CD14-positive monocyte (primary cell): ENCODE measurements around the gene BRCA2. TPM values are rescaled to one million over a fixed set of nuclear protein-coding genes. Genes with fewer than 3 reads are reported as not detected.

Experiments used
- DNase-seq, 3 donors: peaks; one replicate each; pipeline ENCODE4 v3.0.0-alpha.2; 2011 to 2022
- H2AFZ ChIP-seq: 2 replicates; pipeline ENCODE4 v1.6.0; 2012; ENCODE audit warnings: mild to moderate bottlenecking, low read depth, low read length, inconsistent platforms; ENCODE audit not compliant: insufficient read depth, poor library complexity, severe bottlenecking
- H3K27ac ChIP-seq, 2 donors: 1 replicate in 1 of 2; 2 replicates in 1 of 2; pipeline ENCODE4 v1.5.1; 2012 to 2013; ENCODE audit warnings: low read length in 2 of 2, control low read depth in 1 of 2, inconsistent platforms in 1 of 2, low read depth in 1 of 2, mild to moderate bottlenecking in 1 of 2
- H3K27me3 ChIP-seq, 2 donors: one replicate each; pipeline versions ENCODE4 v1.6.0 to v1.6.1; 2011 to 2013; ENCODE audit warnings: low read length in 2 of 2; ENCODE audit not compliant: control insufficient read depth in 2 of 2, insufficient read depth in 2 of 2
- H3K36me3 ChIP-seq, 2 donors: replicated peaks in 1 of 2; 1 replicate in 1 of 2; 2 replicates in 1 of 2; pipeline versions ENCODE4 v1.5.1 to v1.6.1; 2012 to 2013; ENCODE audit warnings: low read length in 2 of 2, control low read depth in 1 of 2, inconsistent platforms in 1 of 2, mild to moderate bottlenecking in 1 of 2; ENCODE audit not compliant: insufficient read depth in 2 of 2, control insufficient read depth in 1 of 2
- H3K4me1 ChIP-seq, 2 donors: 1 replicate in 1 of 2; 2 replicates in 1 of 2; pipeline versions ENCODE4 v1.5.1 to v1.6.1; 2012 to 2013; ENCODE audit warnings: low read length in 2 of 2, control low read depth in 1 of 2, inconsistent platforms in 1 of 2, mild to moderate bottlenecking in 1 of 2, moderate library complexity in 1 of 2; ENCODE audit not compliant: insufficient read depth in 2 of 2, control insufficient read depth in 1 of 2
- H3K4me2 ChIP-seq: replicated peaks from 2 replicates; pipeline ENCODE3; 2012; ENCODE audit warnings: low read length, moderate library complexity, mild to moderate bottlenecking; ENCODE audit not compliant: poor library complexity, severe bottlenecking; ENCODE audit errors: extremely low read depth
- H3K4me3 ChIP-seq, 3 experiments: fragments of 200-600 bp in 1 of 3; sonication (generic) in 1 of 3; replicated peaks in 1 of 3; 1 replicate in 2 of 3; 2 replicates in 1 of 3; pipeline ENCODE4 v1.5.1; 2011 to 2013; ENCODE audit warnings: low read length in 3 of 3, mild to moderate bottlenecking in 3 of 3, control low read depth in 2 of 3, low read depth in 2 of 3, inconsistent platforms in 1 of 3, moderate library complexity in 1 of 3
- H3K79me2 ChIP-seq: 2 replicates; pipeline ENCODE4 v1.6.0; 2012; ENCODE audit warnings: mild to moderate bottlenecking, control low read depth, inconsistent platforms, low read length, moderate library complexity; ENCODE audit not compliant: insufficient read depth
- H3K9ac ChIP-seq: 2 replicates; pipeline ENCODE4 v1.6.0; 2017; ENCODE audit warnings: low read length, mild to moderate bottlenecking; ENCODE audit not compliant: insufficient read depth, poor library complexity, severe bottlenecking
- H3K9me3 ChIP-seq, 2 donors: replicated peaks in 1 of 2; 1 replicate in 1 of 2; 2 replicates in 1 of 2; pipeline versions ENCODE4 v1.5.1 to v1.6.1; 2012 to 2013; ENCODE audit warnings: low read length in 2 of 2, control low read depth in 1 of 2; ENCODE audit not compliant: control insufficient read depth in 1 of 2, insufficient read depth in 1 of 2
- H4K20me1 ChIP-seq: 2 replicates; pipeline ENCODE4 v1.6.0; 2012; ENCODE audit warnings: mild to moderate bottlenecking, low read length, control low read depth, moderate library complexity; ENCODE audit not compliant: insufficient read depth
- H3K27ac Mint-ChIP-seq, 7 donors: one replicate each; pipeline ENCODE4 v1.8.0; 2020; ENCODE audit warnings: mild to moderate bottlenecking in 7 of 7, mixed read lengths in 7 of 7, moderate library complexity in 6 of 7, inconsistent platforms in 2 of 7
- H3K27me3 Mint-ChIP-seq, 3 donors: one replicate each; pipeline ENCODE4 v1.8.0; 2021 to 2022; ENCODE audit warnings: low read depth in 3 of 3, mild to moderate bottlenecking in 3 of 3, mixed read lengths in 3 of 3, moderate library complexity in 3 of 3, inconsistent platforms in 1 of 3
- H3K36me3 Mint-ChIP-seq, 2 donors: one replicate each; pipeline ENCODE4 v1.8.0; 2020; ENCODE audit warnings: mixed read lengths in 2 of 2, inconsistent platforms in 1 of 2, mild to moderate bottlenecking in 1 of 2
- H3K4me1 Mint-ChIP-seq: one replicate; pipeline ENCODE4 v1.8.0; 2020; ENCODE audit warnings: mild to moderate bottlenecking, mixed read lengths
- H3K4me3 Mint-ChIP-seq, 2 donors: one replicate each; pipeline ENCODE4 v1.8.0; 2020; ENCODE audit warnings: mild to moderate bottlenecking in 2 of 2, mixed read lengths in 2 of 2, moderate library complexity in 1 of 2
- H3K9me3 Mint-ChIP-seq, 7 donors: one replicate each; pipeline ENCODE4 v1.8.0; 2020 to 2022; ENCODE audit warnings: mixed read lengths in 7 of 7, mild to moderate bottlenecking in 6 of 7, moderate library complexity in 6 of 7, inconsistent platforms in 2 of 7
- CTCF ChIP-seq: fragments of 200-600 bp; IDR thresholded peaks from one replicate; pipeline ENCODE4 v1.8.0; 2022; ENCODE audit warnings: antibody characterized with exemption, mild to moderate bottlenecking
- WGBS: methylation state at CpG from one replicate; pipeline ENCODE4 v1.1.5; 2013; ENCODE audit warnings: missing lambda C conversion rate; ENCODE audit not compliant: insufficient coverage; 5-methylcytosine and 5-hydroxymethylcytosine counted together
- intact Hi-C, 2 donors: fragments of 100-400 bp; cut with micrococcal nuclease; formaldehyde crosslinking; loops; one replicate each; pipeline versions ENCODE4 v1.15.0 to v1.15.1; 2023
- polyA plus RNA-seq, 3 donors: library from polyadenylated mRNA; depleted of rRNA in 1 of 3; unstranded in 2 of 3; stranded (reverse) in 1 of 3; fragments of 300-500 nt in 2 of 3; fragments of >200 nt in 1 of 3; fragmentation: Illumina TruSeq in 2 of 3; gene quantifications; 1 replicate in 2 of 3; 2 replicates in 1 of 3; pipeline ENCODE4 v1.2.3, GENCODE V29; 2012 to 2021

The BRCA2 gene
- polyA plus RNA-seq, 3 donors: 0.32 to 0.36 (median 0.36) TPM

DNA sequence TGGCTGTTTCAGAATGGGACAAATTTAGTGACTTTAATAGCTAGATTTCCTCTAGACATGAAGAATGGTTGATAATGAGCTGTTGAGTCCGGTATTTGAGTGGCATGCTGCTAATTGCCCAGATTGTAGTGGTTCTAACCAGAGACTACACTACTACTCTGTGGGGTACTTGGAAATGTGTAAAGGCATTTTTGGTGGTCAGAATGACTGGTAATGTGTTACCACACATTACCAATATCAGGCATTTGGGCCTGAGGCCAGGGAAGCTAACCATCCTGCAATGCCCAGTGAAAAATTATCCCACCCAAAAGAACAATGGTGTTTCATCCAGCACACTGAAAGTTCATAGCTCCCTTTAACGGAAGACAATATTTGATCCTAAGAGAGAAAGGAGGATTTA, 130.2 kb downstream of the BRCA2 start:
- Mint-ChIP-seq H3K27me3 (no peaks in the 10 kb centered on the region), H3K9me3 (no peaks in the 10 kb centered on the region), H3K27ac (peak overlapping the region in 1 of 7 donors; percentile 34), H3K4me3 (no peak overlapping the region), H3K4me1 (peaks cover 48% of the 10 kb centered on the region), H3K36me3 (no peaks in the 10 kb centered on the region)
- H3K27me3 ChIP-seq: no peaks in the 10 kb centered on the region
- TF ChIP-seq CTCF: no peak
- no peak for DNase-seq
- H3K4me1 ChIP-seq: peaks cover 41 to 46% of the 10 kb centered on the region in 2 donors
- no peak overlapping the region for H3K4me2 ChIP-seq
- no peaks in the 10 kb centered on the region for H3K36me3 ChIP-seq
- WGBS: no CpG with 5 or more reads among the region's 2 CpGs
- no peaks in the 10 kb centered on the region for H4K20me1 ChIP-seq
- H3K9ac ChIP-seq: no peak overlapping the region
- no peaks in the 10 kb centered on the region for H3K9me3 ChIP-seq
- no peak overlapping the region for H2AFZ ChIP-seq
- no peaks in the 10 kb centered on the region for H3K79me2 ChIP-seq
- intact Hi-C loops: no loop called here
- H3K4me3 ChIP-seq: no peak overlapping the region
- H3K27ac ChIP-seq: peak overlapping the region in 1 of 2 donors; percentile 77

- H3K9ac ChIP-seq: no peak overlapping the region
- peak overlapping the region in 1 of 2 donors; percentile 77 for H3K27ac ChIP-seq
- peaks cover 0 to 2% (median 0%) of the 10 kb centered on the region in 7 donors for H3K9me3 Mint-ChIP-seq
- no peaks in the 10 kb centered on the region for H3K36me3 ChIP-seq
- H2AFZ ChIP-seq: peak overlapping the region; percentile 8
- H3K9me3 ChIP-seq: no peaks in the 10 kb centered on the region
- no peak overlapping the region for H3K4me3 Mint-ChIP-seq
- peak overlapping the region in 1 of 3 experiments; percentile 39 for H3K4me3 ChIP-seq
- TF ChIP-seq CTCF: no peak
- H3K27me3 ChIP-seq: no peaks in the 10 kb centered on the region
- peaks cover 41 to 46% of the 10 kb centered on the region in 2 donors for H3K4me1 ChIP-seq
- H3K79me2 ChIP-seq: no peaks in the 10 kb centered on the region
- H3K36me3 Mint-ChIP-seq: no peaks in the 10 kb centered on the region
- H4K20me1 ChIP-seq: no peaks in the 10 kb centered on the region
- peaks cover 48% of the 10 kb centered on the region for H3K4me1 Mint-ChIP-seq
- DNase-seq: no peak
- H3K4me2 ChIP-seq: peak overlapping the region; percentile 38
- WGBS: no CpG with 5 or more reads among the region's 3 CpGs
- intact Hi-C loops: no loop called here
- no peaks in the 10 kb centered on the region for H3K27me3 Mint-ChIP-seq
- peak overlapping the region in 2 of 7 donors; percentile 91 to 93 for H3K27ac Mint-ChIP-seq
Observed at GRCh38 chr13:32446220-32446619, 130.9 kb downstream of the BRCA2 start.
